ENCODE measurements around the gene MTF2. TPM values are rescaled to one million over a fixed set of nuclear protein-coding genes. Genes with fewer than 3 reads are reported as not detected.

MTF2 gene
- total RNA-seq, 1 donor = 53.6 TPM

DNA sequence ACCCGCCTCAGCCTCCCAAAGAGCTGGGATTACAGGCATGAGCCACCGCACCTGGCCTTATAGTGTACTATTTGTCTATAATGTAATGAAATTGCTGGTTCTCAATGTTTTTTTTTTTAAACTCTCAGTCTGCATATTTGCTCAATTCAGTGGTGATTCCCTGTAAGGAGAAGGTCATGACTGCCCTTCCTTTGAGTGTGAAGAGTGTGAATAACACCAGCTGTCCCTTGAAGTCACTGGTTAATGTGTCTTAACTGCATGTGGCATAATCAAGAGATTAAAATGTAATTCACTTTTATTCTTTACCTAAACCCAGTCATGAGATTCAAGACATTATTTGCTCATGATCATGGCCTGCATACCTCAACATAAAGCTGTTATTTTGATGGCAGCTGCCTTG lies 30.5 kb downstream of the MTF2 start:
- Histone ChIP-seq H3K9me3 (ENCODE audit: low read depth, low read length) (no peaks in the 10 kb centered on the region), H3K4me1 (ENCODE audit: insufficient read depth, low read length) (peaks cover 4% of the 10 kb centered on the region), H3K4me3 (ENCODE audit: low read length) (no peak overlapping the region), H3K27me3 (ENCODE audit: insufficient read depth, low read length) (no peaks in the 10 kb centered on the region)

- Histone ChIP-seq H3K9me3 (ENCODE audit: low read depth, low read length) (no peaks in the 10 kb centered on the region), H3K4me1 (ENCODE audit: insufficient read depth, low read length) (peaks cover 4% of the 10 kb centered on the region), H3K4me3 (ENCODE audit: low read length) (no peak overlapping the region), H3K27me3 (ENCODE audit: insufficient read depth, low read length) (no peaks in the 10 kb centered on the region)
Measured at GRCh38 chr1:93111065-93111464, 32.0 kb downstream of the MTF2 start.

GRCh38 chr1:93111561-93111960 lies 32.5 kb downstream of the MTF2 start:
- no peak overlapping the region for H3K4me3 ChIP-seq (ENCODE audit: low read length)
- H3K27me3 ChIP-seq (ENCODE audit: insufficient read depth, low read length) = no peaks in the 10 kb centered on the region
- no peaks in the 10 kb centered on the region for H3K9me3 ChIP-seq (ENCODE audit: low read depth, low read length)
- peaks cover 4% of the 10 kb centered on the region for H3K4me1 ChIP-seq (ENCODE audit: insufficient read depth, low read length)

- H3K4me1 ChIP-seq (ENCODE audit: insufficient read depth, low read length) = peaks cover 4% of the 10 kb centered on the region
- H3K27me3 ChIP-seq (ENCODE audit: insufficient read depth, low read length) = no peaks in the 10 kb centered on the region
- no peak overlapping the region for H3K4me3 ChIP-seq (ENCODE audit: low read length)
- H3K9me3 ChIP-seq (ENCODE audit: low read depth, low read length) = no peaks in the 10 kb centered on the region
Measured at GRCh38 chr1:93113127-93113526, 34.0 kb downstream of the MTF2 start.

GRCh38 chr1:93114391-93114790 lies 35.3 kb downstream of the MTF2 start:
- Histone ChIP-seq H3K27me3 (ENCODE audit: insufficient read depth, low read length) (no peaks in the 10 kb centered on the region), H3K9me3 (ENCODE audit: low read depth, low read length) (no peaks in the 10 kb centered on the region), H3K4me3 (ENCODE audit: low read length) (no peak overlapping the region), H3K4me1 (ENCODE audit: insufficient read depth, low read length) (peaks cover 4% of the 10 kb centered on the region)

DNA sequence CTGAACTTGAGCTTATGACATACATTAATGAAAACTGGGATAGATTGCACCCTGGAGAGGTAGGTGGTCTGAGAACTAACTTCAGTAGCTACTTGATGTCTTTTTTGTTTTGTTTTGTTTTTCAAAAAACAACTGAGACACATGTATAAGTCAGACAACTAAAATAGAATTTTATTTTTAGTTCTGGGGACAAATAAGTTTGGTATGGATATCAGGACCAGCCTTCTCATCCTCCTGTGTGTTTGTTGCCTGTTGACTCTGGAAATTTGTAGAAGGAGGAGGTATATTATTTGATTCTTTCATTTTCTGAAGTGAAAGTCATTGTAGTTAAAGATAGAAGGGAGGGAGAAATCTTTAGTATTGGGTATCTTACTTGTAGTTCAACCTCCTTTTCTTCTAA lies 41.5 kb downstream of the MTF2 start:
- Histone ChIP-seq H3K4me1 (ENCODE audit: insufficient read depth, low read length) (no peaks in the 10 kb centered on the region), H3K27me3 (ENCODE audit: insufficient read depth, low read length) (no peaks in the 10 kb centered on the region), H3K4me3 (ENCODE audit: low read length) (no peak overlapping the region), H3K9me3 (ENCODE audit: low read depth, low read length) (no peaks in the 10 kb centered on the region)

DNA sequence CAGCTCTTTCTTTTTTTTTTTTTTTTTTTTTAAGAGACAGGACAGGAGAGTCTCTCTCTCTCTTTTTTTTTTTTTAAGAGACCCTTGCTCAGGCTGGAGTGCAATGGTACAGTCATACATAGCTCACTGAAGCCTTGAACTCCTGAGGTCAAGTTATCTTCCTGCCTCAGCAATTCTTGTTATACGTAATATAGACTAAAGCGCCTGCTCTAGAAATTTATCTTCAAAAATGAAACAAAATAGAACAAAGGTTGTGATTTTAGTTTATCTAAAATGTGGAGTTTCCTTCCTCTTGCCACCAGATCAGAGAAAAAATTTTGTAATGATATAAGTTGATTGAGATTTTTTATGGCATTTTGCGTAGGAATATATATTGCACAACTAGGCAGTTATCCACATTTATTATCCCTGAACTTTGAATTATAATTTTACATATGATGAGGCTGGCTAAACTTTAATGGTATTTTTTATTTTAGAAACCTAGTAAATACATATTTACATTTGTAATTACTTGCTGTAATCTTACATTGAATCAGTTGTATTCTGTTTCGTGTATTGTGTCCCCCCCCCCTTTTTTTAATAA lies 44.2 kb downstream of the MTF2 start:
- Histone ChIP-seq H3K27me3 (ENCODE audit: insufficient read depth, low read length) (no peaks in the 10 kb centered on the region), H3K9me3 (ENCODE audit: low read depth, low read length) (no peaks in the 10 kb centered on the region), H3K4me3 (ENCODE audit: low read length) (no peak overlapping the region)

DNA sequence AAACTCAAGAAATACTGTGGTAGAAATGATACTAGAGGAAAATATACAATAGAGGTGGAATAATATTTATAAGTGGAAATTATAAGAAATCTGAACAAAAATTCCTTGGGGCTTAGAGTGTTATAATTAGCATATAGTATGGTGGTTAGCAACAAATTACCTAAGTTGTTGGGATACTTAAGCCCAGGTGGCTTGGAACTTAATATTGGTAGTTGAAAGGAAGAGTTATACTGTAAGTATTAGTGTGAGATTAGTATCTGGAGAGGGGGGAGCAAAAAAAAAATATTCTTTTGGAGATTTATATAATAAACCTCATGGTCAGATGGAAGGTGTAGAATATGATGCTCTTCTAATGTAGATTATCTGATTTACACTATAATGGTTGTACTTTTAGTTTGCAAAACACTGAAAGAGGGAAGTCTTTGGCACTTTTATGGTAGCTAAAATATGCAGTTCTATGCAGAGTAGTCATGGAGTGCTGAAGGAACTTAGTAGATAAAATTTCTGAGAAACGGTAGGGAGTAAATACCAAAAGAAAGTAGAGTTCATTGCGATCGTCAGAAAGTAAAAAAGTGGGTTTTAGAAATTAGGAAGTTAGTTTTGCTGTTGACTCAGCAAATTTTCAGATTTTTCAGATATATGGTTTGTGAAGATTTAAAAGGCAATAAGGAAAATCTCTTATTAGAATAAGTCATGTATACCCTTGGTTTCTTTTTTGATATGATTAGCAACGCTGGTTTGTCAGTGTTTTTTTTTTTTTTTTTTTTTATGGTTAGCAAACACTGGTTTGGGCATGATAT lies 45.7 kb downstream of the MTF2 start:
- Histone ChIP-seq H3K27me3 (ENCODE audit: insufficient read depth, low read length) (no peaks in the 10 kb centered on the region), H3K4me3 (ENCODE audit: low read length) (no peak overlapping the region), H3K9me3 (ENCODE audit: low read depth, low read length) (no peaks in the 10 kb centered on the region), H3K4me1 (ENCODE audit: insufficient read depth, low read length) (no peaks in the 10 kb centered on the region)

More for the DNA sequence above, 44.2 kb downstream of the MTF2 start:
- no peaks in the 10 kb centered on the region for H3K4me1 ChIP-seq (ENCODE audit: insufficient read depth, low read length)

DNA sequence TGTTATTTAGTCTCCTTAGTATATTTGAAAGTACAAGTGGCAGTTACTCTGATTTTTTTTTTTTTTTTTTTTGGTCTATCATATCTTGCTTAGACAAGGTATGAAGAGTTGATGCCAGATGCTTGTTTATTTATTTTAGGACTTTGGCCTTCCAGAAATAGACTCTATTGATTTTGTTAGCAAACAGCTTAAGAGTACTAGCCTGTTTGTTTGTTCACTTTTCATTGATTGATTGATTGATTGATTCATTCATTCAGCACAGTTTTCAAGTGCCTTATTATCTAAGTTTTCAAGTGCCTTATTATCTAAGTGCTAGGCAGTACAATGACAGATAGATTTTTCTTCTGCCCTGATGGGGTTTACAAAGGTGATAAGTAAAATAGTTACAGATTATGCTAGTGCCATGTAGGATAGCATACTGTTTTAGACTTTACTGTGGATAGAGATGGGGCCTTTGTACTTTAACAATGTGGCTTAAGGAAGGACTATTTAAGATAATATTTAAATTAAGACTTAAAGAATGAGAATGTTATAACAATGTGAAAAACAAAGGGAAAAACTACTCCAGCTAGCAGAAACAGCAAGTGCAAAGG lies 50.5 kb downstream of the MTF2 start:
- Histone ChIP-seq H3K4me3 (ENCODE audit: low read length) (no peak overlapping the region), H3K9me3 (ENCODE audit: low read depth, low read length) (no peaks in the 10 kb centered on the region), H3K4me1 (ENCODE audit: insufficient read depth, low read length) (no peaks in the 10 kb centered on the region), H3K27me3 (ENCODE audit: insufficient read depth, low read length) (no peaks in the 10 kb centered on the region)

- H3K27me3 ChIP-seq (ENCODE audit: insufficient read depth, low read length) = no peaks in the 10 kb centered on the region
- no peaks in the 10 kb centered on the region for H3K9me3 ChIP-seq (ENCODE audit: low read depth, low read length)
- no peak overlapping the region for H3K4me3 ChIP-seq (ENCODE audit: low read length)
- no peaks in the 10 kb centered on the region for H3K4me1 ChIP-seq (ENCODE audit: insufficient read depth, low read length)
Measured at GRCh38 chr1:93132638-93133037, 53.6 kb downstream of the MTF2 start.

- Histone ChIP-seq H3K9me3 (ENCODE audit: low read depth, low read length) (no peaks in the 10 kb centered on the region), H3K27me3 (ENCODE audit: insufficient read depth, low read length) (no peaks in the 10 kb centered on the region), H3K4me1 (ENCODE audit: insufficient read depth, low read length) (no peaks in the 10 kb centered on the region), H3K4me3 (ENCODE audit: low read length) (no peak overlapping the region)
Measured at GRCh38 chr1:93136445-93136844, 57.4 kb downstream of the MTF2 start.

DNA sequence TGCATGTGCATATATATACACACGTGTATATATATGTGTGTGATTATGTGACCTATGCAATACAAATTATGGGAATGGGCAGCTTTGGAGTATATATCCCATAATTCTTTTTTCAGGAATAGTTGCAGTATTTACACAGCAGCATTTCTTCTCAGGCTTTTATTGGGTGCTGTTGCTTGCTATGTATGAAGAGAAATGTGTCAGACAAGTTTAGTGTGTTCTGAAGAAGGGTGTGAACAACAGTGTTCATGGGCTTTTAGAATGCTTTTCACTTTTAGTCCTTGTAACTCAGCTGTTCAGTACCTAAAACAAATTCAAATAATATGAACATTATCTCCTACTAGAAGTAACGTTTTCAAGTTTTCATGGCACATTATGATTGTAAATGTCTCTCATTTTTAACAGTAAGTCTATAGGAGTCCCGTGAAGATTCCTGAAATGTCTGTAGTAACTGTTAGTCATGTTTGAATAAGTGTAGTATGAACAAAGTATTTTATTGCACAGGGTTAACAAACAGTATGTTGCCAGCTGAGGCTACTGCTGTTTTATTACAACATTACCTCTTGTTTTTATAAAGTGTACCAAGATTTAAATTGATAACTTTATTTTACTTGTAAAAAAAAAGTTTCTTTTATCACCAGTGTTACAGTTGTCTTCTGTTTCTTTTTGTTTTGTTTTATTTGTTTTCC lies 58.7 kb downstream of the MTF2 start:
- no peak overlapping the region for H3K4me3 ChIP-seq (ENCODE audit: low read length)

DNA sequence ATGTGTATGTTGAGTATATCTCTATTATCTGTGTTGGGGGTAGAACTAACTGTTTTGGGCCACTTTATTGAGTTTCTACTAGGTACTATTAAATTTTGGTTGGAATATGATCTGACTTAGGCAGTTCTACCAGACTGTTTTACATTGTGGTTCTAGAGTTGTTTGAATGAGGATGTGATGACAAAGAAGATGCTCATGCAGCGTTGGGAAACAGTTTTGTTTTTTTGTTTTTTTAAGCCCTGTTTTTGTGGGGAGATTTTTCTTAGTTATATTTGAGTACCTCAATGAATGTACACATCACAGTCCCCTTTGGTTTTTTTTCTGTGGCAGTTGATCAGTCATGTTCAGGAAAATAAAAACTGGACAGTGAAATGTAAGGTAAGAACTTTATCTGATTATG lies 61.0 kb downstream of the MTF2 start:
- H3K27me3 ChIP-seq (ENCODE audit: insufficient read depth, low read length) = no peaks in the 10 kb centered on the region
- H3K9me3 ChIP-seq (ENCODE audit: low read depth, low read length) = no peaks in the 10 kb centered on the region
- H3K4me3 ChIP-seq (ENCODE audit: low read length) = no peak overlapping the region
- no peaks in the 10 kb centered on the region for H3K4me1 ChIP-seq (ENCODE audit: insufficient read depth, low read length)

More for the DNA sequence above, 58.7 kb downstream of the MTF2 start:
- no peaks in the 10 kb centered on the region for H3K4me1 ChIP-seq (ENCODE audit: insufficient read depth, low read length)
- H3K9me3 ChIP-seq (ENCODE audit: low read depth, low read length) = no peaks in the 10 kb centered on the region
- H3K27me3 ChIP-seq (ENCODE audit: insufficient read depth, low read length) = no peaks in the 10 kb centered on the region

DNA sequence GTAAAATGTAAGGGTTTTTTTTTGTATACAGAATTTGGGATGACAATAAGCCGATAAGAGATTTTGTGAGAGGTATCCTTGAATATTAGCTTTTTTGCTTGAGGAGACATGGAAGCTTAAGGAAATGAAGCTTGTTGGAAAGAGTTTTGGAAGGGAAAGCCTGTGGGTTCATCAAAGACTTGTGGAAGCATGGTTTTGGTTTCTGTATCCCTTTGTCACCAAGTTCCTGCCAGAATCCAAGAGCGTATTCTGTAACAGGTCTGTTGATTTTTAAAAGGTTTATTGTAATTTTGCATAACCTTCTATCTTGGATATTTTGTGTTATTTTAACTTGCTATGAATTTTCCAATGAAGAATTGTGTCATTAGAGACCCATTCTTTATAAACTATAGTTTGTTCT lies 63.1 kb downstream of the MTF2 start:
- no peaks in the 10 kb centered on the region for H3K4me1 ChIP-seq (ENCODE audit: insufficient read depth, low read length)
- no peaks in the 10 kb centered on the region for H3K9me3 ChIP-seq (ENCODE audit: low read depth, low read length)
- H3K27me3 ChIP-seq (ENCODE audit: insufficient read depth, low read length) = no peaks in the 10 kb centered on the region
- no peak overlapping the region for H3K4me3 ChIP-seq (ENCODE audit: low read length)

GRCh38 chr1:93143136-93143535 lies 64.1 kb downstream of the MTF2 start:
- H3K9me3 ChIP-seq (ENCODE audit: low read depth, low read length) = no peaks in the 10 kb centered on the region
- no peak overlapping the region for H3K4me3 ChIP-seq (ENCODE audit: low read length)
- no peaks in the 10 kb centered on the region for H3K4me1 ChIP-seq (ENCODE audit: insufficient read depth, low read length)
- H3K27me3 ChIP-seq (ENCODE audit: insufficient read depth, low read length) = no peaks in the 10 kb centered on the region

Measured in mononuclear cell (primary cell).